GM06990 (cell line): ENCODE measurements around the gene PDX1.

Source experiments
- DNase-seq: peaks from one replicate; pipeline ENCODE4 v3.0.0-alpha.2; 2011; ENCODE audit not compliant: insufficient read length; ENCODE audit errors: extremely low read depth
- H3K27me3 ChIP-seq: replicated peaks from 2 replicates; pipeline ENCODE4 v1.6.0; 2011; ENCODE audit warnings: low read length; ENCODE audit not compliant: control insufficient read depth, insufficient read depth
- H3K36me3 ChIP-seq: 2 replicates; pipeline ENCODE4 v1.5.1; 2011; ENCODE audit warnings: low read length; ENCODE audit not compliant: control insufficient read depth, insufficient read depth
- H3K4me3 ChIP-seq: replicated peaks from 2 replicates; pipeline ENCODE4 v1.5.1; 2011; ENCODE audit warnings: low read depth, mild to moderate bottlenecking, control low read depth, low read length
- TF ChIP-seq, protein P1 (sequence below): IDR thresholded peaks from 2 replicates; pipeline ENCODE4 v1.5.1; 2011; ENCODE audit warnings: low read length, control low read depth, mild to moderate bottlenecking, inconsistent platforms; ENCODE audit not compliant: insufficient read depth, poor library complexity, severe bottlenecking

Gene PDX1

DNA sequence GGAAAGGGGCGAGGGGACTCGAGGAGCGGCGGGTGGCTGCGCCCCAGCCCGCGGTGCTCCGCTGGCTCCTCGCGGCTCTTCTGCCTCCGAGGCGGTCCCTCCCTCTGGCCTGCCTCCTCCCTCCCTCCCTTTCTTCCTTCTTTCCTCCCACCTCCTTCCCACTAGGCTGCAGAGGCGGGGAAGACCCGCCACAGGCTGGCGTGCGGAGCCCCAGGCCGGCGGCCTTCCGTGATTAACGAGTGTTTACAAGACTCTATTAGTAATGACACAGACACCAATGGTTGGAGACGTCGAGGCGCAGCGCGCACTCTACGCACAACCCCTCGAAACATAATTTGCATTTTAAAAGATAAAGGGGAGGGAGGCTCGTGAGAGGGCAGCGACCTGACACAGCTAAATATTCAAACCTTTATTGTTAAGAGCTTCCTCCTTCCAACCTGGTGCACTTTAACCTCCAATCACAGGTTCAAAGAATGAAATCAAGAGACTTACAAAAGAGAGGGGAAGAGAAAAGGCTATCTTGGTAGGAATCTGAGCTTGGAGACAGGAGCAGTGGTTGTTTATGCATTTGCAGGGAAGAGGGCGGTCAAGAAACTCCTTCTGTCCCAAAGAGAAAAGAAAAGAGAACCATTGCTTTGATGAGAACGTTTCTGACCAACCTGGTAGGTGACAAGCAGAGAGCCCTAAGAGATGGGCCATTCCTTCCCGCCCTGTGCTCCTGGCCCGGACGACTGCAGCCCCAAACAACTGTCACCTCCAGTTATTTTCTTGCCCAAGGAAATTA, 49.5 kb downstream of the PDX1 start, which contains the start of gene CDX2:
Gene CDX2 (minus strand): TSS at position 234 of the 784 bp plus-strand sequence. CDS start 309 bp downstream, outside the sequence.
- Histone ChIP-seq H3K4me3 (no peak within 1 kb of the TSS), H3K27me3 (peaks cover 2% of the 10 kb centered on the region; the same call in 1 of the 2 replicates)

DNA sequence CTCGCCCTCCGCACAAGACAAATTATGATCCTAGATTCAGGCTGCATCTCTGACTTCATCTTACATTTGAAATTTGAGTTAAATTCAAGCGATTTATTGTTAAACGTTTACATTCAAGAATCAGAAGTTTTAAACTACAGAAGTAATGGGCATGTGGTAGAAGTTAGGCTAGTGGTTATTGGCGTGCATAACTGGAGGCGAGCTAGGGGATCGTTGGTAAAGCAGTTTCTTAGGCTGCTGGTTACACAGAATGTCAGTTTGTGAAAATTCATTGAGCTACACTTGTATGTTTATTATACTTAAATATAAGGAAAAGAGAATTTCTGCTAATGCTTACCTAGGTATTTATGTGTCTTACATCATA, 50.0 kb downstream of the PDX1 start:
- Histone ChIP-seq H3K36me3 (no peaks in the 10 kb centered on the region), H3K4me3 (no peak overlapping the region), H3K27me3 (peaks cover 3% of the 10 kb centered on the region)
- no peak for DNase-seq
- TF ChIP-seq, protein P1, sequence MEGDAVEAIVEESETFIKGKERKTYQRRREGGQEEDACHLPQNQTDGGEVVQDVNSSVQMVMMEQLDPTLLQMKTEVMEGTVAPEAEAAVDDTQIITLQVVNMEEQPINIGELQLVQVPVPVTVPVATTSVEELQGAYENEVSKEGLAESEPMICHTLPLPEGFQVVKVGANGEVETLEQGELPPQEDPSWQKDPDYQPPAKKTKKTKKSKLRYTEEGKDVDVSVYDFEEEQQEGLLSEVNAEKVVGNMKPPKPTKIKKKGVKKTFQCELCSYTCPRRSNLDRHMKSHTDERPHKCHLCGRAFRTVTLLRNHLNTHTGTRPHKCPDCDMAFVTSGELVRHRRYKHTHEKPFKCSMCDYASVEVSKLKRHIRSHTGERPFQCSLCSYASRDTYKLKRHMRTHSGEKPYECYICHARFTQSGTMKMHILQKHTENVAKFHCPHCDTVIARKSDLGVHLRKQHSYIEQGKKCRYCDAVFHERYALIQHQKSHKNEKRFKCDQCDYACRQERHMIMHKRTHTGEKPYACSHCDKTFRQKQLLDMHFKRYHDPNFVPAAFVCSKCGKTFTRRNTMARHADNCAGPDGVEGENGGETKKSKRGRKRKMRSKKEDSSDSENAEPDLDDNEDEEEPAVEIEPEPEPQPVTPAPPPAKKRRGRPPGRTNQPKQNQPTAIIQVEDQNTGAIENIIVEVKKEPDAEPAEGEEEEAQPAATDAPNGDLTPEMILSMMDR: no peak

More for the DNA sequence above, 49.5 kb downstream of the PDX1 start, which contains the start of gene CDX2:
- TF ChIP-seq, protein P1: no peak
- no peak for DNase-seq
- H3K36me3 ChIP-seq: no peaks in the 10 kb centered on the region

- peaks cover 1% of the 10 kb centered on the region for H3K27me3 ChIP-seq
Observed at GRCh38 chr13:27970382-27971235, 50.8 kb downstream of the PDX1 start.

GRCh38 chr13:27971236-27971645, 51.4 kb downstream of the PDX1 start:
- no peak for DNase-seq
- H3K36me3 ChIP-seq: no peaks in the 10 kb centered on the region
- TF ChIP-seq, protein P1: no peak
- H3K27me3 ChIP-seq: peaks cover 5% of the 10 kb centered on the region
- no peak overlapping the region for H3K4me3 ChIP-seq

More at GRCh38 chr13:27970382-27971235, 50.8 kb downstream of the PDX1 start:
- H3K36me3 ChIP-seq: no peaks in the 10 kb centered on the region
- H3K4me3 ChIP-seq: no peak overlapping the region
- TF ChIP-seq, protein P1: no peak
- DNase-seq: no peak

DNA sequence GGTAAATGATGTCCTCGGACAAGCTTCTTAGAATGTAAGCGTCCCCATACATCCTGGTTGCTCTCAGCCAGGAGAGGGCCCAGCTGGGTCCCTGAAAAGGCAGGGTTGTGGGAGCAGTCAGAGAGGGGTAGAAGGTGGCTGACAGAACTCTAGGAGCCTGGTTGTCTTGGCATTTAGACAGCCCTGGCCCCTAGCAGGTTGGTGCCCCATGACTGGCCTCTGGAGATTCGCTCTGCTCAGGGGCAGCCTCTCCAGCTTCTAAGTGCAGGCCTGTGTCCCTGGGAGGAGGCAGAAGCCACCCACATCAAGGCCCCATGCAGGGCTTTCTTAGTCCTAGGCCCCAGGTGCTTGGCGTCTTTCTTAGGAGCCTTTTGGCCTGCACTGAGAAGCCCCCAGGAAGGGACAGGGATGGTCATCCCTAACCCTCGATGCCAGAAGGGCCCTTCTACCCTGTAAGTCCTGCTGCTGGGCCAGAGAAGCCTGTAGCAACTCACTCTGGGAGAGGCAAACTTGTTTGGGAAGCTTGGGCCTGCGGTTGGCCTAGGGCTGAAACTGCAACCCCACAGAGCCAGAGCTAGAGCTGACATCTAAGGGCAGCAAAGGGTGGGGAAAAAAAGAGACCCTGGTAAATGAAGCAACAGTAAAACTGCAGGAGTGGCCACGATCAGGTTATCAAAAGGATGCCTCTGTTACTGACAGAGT, 52.1 kb downstream of the PDX1 start:
- TF ChIP-seq, protein P1: no peak
- peaks cover 5% of the 10 kb centered on the region for H3K27me3 ChIP-seq
- H3K4me3 ChIP-seq: no peak overlapping the region
- no peaks in the 10 kb centered on the region for H3K36me3 ChIP-seq
- DNase-seq: no peak
